GM18907 (cell line): ENCODE results near the gene NUMB.

ENCODE experiments used
- ATAC-seq: cut with Tn5 transposase; IDR thresholded peaks from one replicate; pipeline ENCODE4 v1.9.1; 2021; ENCODE audit warnings: mild to moderate bottlenecking, moderate library complexity; ENCODE audit not compliant: unreplicated experiment

NUMB gene

GRCh38 chr14:73236157-73236556 lies 222.2 kb downstream of the NUMB start:
- ATAC-seq = no peak

- ATAC-seq = no peak
Observed at GRCh38 chr14:73235531-73236155, 222.7 kb downstream of the NUMB start.

- ATAC-seq = no peak
Observed at GRCh38 chr14:73234586-73235394, 223.6 kb downstream of the NUMB start.

- ATAC-seq = no peak
Observed at GRCh38 chr14:73234029-73234428, 224.3 kb downstream of the NUMB start.

GRCh38 chr14:73233564-73233963 lies 224.8 kb downstream of the NUMB start:
- no peak for ATAC-seq

- ATAC-seq = no peak
Observed at GRCh38 chr14:73232984-73233383, 225.4 kb downstream of the NUMB start.

- no peak for ATAC-seq
Observed at GRCh38 chr14:73231981-73232851, 226.1 kb downstream of the NUMB start.

- no peak for ATAC-seq
Observed at GRCh38 chr14:73230051-73230450, 228.3 kb downstream of the NUMB start.

- ATAC-seq = no peak
Observed at GRCh38 chr14:73227812-73228781, 230.2 kb downstream of the NUMB start.

GRCh38 chr14:73225496-73225895 lies 232.8 kb downstream of the NUMB start:
- ATAC-seq = no peak
